Vagina (tissue), 2 donors: ENCODE results near the gene FAAP20. TPM values are rescaled to one million over a fixed set of nuclear protein-coding genes. Genes with fewer than 3 reads are reported as not detected.

Source experiments
- DNase-seq, 2 donors: peaks; one replicate each; pipeline ENCODE4 v3.0.0-alpha.2; 2017; ENCODE audit errors: extremely low spot score in 2 of 2
- H3K27ac ChIP-seq: fragments of 200-600 bp; sonication (generic); one replicate; pipeline ENCODE4 v1.5.1; 2019
- H3K27me3 ChIP-seq: fragments of 200-600 bp; sonication (generic); one replicate; pipeline ENCODE4 v1.5.1; 2019
- H3K36me3 ChIP-seq, 2 donors: fragments of 200-600 bp; sonication (generic); one replicate each; pipeline ENCODE4 v1.5.1; 2017 to 2019
- H3K4me1 ChIP-seq: fragments of 200-600 bp; sonication (generic); one replicate; pipeline ENCODE4 v1.5.1; 2019
- H3K4me3 ChIP-seq, 2 donors: fragments of 200-600 bp; sonication (generic); 1 replicate in 1 of 2; 2 replicates in 1 of 2; pipeline ENCODE4 v1.5.1; 2016 to 2019
- H3K9me3 ChIP-seq: fragments of 200-600 bp; sonication (generic); one replicate; pipeline ENCODE4 v1.5.1; 2019
- POLR2A ChIP-seq, 2 donors: fragments of 450-650 bp; IDR thresholded peaks; one replicate each; pipeline ENCODE4 v1.6.1; 2017; ENCODE audit warnings: antibody characterized with exemption in 2 of 2, mild to moderate bottlenecking in 2 of 2, moderate library complexity in 2 of 2
- POLR2AphosphoS5 ChIP-seq, 2 donors: sonication (generic); formaldehyde crosslinking; IDR thresholded peaks; one replicate each; pipeline ENCODE4 v1.9.0; 2017; ENCODE audit warnings: antibody characterized with exemption in 2 of 2, mild to moderate bottlenecking in 2 of 2, low read depth in 1 of 2; ENCODE audit not compliant: insufficient read depth in 1 of 2
- intact Hi-C: fragments of 100-400 bp; cut with DNase I; formaldehyde crosslinking; loops from one replicate; pipeline ENCODE4 v1.15.1; 2023
- total RNA-seq: library from RNA; depleted of rRNA; stranded (reverse); fragments of >200 nt; gene quantifications from one replicate; pipeline ENCODE4 v1.2.3, GENCODE V29; 2016
- TF ChIP-seq, protein P1 (sequence below), 3 experiments: fragments of 450-650 bp in 2 of 3; fragments of 200-600 bp in 1 of 3; sonication (generic) in 1 of 3; IDR thresholded peaks; one replicate each; pipeline ENCODE4 v1.5.1; 2017 to 2019; ENCODE audit warnings: antibody characterized with exemption in 3 of 3, mild to moderate bottlenecking in 2 of 3, moderate library complexity in 2 of 3

The FAAP20 gene
- total RNA-seq, 1 donor from 2014 or later: 92.3 TPM

DNA sequence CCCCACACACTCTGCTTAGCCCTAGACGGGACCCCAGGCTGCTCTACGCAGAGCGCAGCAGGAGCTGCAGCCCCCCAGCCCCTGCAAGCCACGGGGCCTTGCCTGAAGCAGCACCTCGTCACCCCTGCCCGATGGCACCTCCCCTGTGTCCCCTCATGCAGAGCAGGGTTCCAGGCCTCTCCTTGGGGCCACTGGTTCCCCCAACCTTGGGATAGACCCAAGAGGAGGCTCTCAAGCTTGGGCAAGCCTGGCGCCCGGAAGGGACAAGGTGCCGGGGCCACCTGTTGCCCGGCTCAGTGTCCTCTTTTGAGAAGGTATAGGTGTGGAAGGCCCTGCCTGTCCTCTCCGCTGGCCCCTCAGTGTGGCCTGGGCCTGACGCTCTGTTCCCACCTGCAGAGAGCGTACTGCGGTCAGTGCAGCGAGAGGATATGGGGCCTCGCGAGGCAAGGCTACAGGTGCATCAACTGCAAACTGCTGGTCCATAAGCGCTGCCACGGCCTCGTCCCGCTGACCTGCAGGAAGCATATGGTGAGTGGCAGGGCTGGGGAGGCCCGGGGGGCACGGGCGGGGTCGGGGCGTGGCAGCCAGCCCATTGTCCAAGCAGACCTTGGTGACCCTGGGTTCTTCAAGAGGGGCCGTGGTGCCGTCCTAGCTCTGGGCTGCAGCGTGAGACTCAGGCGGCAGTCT lies 50.6 kb downstream of the FAAP20 start:
- Histone ChIP-seq H3K4me3 (no peak overlapping the region), H3K36me3 (no peaks in the 10 kb centered on the region), H3K27me3 (no peaks in the 10 kb centered on the region), H3K4me1 (no peaks in the 10 kb centered on the region), H3K9me3 (no peaks in the 10 kb centered on the region), H3K27ac (no peak overlapping the region)
- DNase-seq: no peak
- no peak for TF ChIP-seq POLR2AphosphoS5 (IDR thresholded peaks at IDR 0.05; ENCODE audit: insufficient read depth in 1 of 2, low read depth in 1 of 2)
- TF ChIP-seq, protein P1, sequence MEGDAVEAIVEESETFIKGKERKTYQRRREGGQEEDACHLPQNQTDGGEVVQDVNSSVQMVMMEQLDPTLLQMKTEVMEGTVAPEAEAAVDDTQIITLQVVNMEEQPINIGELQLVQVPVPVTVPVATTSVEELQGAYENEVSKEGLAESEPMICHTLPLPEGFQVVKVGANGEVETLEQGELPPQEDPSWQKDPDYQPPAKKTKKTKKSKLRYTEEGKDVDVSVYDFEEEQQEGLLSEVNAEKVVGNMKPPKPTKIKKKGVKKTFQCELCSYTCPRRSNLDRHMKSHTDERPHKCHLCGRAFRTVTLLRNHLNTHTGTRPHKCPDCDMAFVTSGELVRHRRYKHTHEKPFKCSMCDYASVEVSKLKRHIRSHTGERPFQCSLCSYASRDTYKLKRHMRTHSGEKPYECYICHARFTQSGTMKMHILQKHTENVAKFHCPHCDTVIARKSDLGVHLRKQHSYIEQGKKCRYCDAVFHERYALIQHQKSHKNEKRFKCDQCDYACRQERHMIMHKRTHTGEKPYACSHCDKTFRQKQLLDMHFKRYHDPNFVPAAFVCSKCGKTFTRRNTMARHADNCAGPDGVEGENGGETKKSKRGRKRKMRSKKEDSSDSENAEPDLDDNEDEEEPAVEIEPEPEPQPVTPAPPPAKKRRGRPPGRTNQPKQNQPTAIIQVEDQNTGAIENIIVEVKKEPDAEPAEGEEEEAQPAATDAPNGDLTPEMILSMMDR (IDR thresholded peaks at IDR 0.05): no peak
- TF ChIP-seq POLR2A (IDR thresholded peaks at IDR 0.05): no peak
- intact Hi-C loops: no loop called here

DNA sequence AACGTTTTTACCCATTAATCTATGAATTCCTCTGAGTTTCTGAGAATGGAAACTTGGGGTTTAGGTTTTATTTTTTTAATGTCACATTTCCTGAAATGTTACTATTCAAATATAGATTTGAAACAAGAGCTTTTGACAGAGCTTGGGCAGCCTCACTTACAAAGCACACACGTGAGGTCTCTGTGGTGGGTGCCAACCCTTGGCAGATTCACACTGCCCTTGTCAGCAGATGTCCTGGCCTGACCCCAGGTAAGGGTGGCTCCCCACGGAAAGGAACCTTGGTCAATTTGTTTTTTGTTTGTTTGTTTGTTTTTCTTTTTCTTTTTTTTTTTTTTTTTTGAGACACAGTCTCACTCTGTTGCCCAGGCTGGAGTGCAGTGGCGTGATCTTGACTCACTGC lies 53.5 kb downstream of the FAAP20 start:
- Histone ChIP-seq H3K36me3 (no peaks in the 10 kb centered on the region), H3K27ac (no peak overlapping the region), H3K9me3 (no peaks in the 10 kb centered on the region), H3K4me3 (no peak overlapping the region), H3K4me1 (no peaks in the 10 kb centered on the region), H3K27me3 (no peaks in the 10 kb centered on the region)
- intact Hi-C loops: no loop called here
- TF ChIP-seq POLR2A (IDR thresholded peaks at IDR 0.05) (no peak), POLR2AphosphoS5 (IDR thresholded peaks at IDR 0.05; ENCODE audit: insufficient read depth in 1 of 2, low read depth in 1 of 2) (no peak)
- TF ChIP-seq, protein P1 (IDR thresholded peaks at IDR 0.05): no peak
- DNase-seq: no peak

Other genes with a start within 250 kb of the FAAP20 start
- gene CFAP74, start 191.0 kb downstream of the FAAP20 start, total RNA-seq: not detected
- gene GABRD, start 175.4 kb downstream of the FAAP20 start, total RNA-seq: not detected
- 17.9 TPM for gene PRKCZ, start 144.4 kb downstream of the FAAP20 start, total RNA-seq
- gene SKI, start 33.5 kb upstream of the FAAP20 start, total RNA-seq: 53.8 TPM
- gene MORN1, start 196.8 kb upstream of the FAAP20 start, total RNA-seq: 11.8 TPM
- 49.6 TPM for gene RER1, start 197.1 kb upstream of the FAAP20 start, total RNA-seq
- gene PEX10, start 217.8 kb upstream of the FAAP20 start, total RNA-seq: 15.2 TPM